GM18909 (cell line): ENCODE results near the gene SAMD1.

Experiments used
- ATAC-seq: cut with Tn5 transposase; IDR thresholded peaks from one replicate; pipeline ENCODE4 v1.9.1; 2021; ENCODE audit warnings: mild to moderate bottlenecking; ENCODE audit not compliant: unreplicated experiment, poor library complexity

The SAMD1 gene

DNA sequence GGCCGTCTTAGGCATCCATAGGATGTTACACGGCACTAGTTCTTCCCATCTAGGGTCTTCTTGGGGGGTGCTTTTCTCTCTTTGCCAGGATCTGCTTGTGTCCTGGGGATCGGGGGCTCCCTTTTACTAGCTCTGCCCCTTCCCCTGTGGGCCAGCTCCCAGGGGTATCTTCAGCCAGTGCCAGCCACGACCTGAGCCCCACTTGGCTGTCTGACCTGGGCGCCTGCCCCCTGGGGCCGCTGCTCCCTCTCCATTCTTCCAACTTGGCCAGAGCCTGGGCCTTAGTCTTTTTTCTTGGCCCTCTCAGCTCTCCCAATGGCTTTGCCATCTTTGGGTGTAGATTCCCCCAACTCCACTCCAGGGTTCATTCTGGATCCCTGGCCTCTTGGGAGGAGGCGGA, 23.9 kb upstream of the SAMD1 start:
- ATAC-seq = no peak

DNA sequence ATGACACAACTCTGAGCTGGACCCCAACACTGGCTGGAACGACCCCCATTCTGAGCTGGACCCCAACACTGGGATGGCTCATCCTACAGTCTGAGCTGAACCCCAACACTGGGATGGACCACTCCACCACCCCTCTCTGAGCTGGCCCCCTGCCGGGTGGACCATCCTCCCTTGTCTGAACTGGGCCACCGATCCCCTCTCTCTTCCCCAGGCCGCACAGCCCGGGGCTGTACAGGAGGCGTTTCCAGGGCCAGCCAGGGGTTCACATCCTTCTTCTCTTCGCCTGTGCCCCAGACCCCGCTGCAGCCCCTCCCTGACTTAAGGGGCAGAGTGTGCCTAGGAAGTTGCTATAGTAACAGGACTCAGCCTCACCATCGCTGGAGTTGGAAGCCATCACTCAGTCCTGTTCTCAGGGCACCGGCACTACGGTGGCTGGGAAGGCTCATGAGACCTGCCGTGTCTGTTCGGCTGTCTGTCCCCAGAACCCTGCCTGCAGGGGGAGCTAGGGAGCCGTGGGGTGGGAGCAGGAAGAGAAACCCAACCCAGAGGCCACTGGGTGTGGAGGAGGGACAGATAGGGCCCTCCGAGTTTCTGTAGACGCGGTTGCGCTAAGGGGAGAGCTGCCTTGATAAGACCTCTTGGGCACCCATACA, 23.3 kb upstream of the SAMD1 start:
- no peak for ATAC-seq

DNA sequence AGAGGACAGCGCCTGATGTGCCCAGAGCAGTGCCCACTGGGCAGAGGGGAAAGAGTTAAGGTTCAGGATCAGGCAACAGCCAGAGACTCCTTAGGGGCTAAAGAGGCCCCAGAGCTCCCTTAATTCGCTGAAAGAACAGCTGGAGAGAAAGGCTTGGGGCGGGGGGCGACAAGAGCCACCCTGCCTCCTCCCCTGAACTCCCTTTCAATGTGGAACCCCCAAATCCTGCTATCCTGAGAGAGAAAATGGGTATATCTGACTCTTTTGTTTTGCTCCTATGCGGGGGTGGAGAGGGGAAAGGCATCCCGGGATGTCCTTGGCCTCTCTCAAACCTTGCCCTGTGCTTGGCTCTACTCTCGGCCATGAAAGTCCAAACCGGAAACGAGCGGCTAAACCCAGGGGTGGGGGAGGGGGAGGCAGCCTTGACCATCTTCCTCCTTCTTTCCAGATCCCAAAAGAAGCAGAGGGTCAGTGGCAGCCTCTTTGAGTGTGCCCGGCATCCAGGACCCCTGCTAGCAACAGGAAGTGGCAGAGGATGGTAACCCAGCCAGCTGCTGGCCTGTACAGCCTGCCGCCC, 22.3 kb upstream of the SAMD1 start:
- no peak for ATAC-seq

DNA sequence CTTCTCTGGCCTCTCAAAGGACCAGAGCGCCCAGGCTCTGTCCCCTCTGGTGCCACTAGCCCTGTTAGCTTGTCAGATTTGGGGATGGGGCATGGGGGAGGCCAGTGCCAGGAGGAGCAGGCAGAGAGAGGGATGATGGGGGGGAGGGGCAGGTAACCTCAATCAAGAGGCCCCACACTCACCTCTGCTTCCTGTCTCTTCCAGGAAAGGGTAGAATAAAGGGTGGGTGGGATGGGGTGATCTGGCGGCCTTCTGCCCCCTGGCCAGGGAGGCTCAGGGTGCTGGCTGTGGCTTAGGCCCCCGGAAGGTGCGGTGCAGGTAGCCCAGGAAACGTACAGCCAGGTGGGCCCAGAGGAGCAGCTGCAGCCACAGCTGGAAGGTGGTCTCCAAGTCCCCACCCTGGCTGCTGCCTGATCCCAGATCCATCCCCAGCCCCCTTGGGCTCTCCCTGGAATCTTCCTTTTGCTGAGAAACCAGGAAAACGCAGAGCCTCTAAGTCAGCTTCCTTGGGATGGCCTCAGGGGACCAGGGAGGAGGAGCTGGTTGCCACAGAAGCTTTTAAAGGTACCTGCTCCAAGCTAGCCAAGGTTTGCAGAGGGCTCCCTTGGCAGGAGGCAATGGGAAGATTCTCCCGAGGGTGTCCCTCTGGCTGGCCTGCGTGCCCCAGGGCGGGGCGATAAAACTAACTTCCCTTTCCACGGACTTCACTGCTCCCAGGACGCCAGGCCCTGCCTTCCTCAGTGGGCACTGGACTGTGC, 21.7 kb upstream of the SAMD1 start:
- no peak for ATAC-seq

DNA sequence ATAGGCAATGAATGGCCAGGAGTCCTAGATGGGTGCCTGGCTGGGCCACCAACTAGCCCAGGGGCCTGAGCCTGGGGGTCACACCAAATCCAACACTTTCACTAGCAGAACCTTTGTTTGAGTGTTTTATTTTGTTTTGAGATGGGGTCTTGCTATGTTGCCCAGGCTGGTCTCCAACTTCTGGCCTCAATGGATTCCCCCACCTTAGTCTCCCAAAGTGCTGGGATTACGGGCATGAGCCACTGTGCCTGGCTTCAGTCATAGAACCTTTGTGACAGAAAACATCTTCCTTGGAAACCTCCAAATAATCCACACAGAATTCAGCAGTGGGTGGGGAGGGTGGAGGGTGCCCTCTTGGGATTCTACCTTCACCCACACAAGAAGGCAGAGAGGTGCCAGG, 20.9 kb upstream of the SAMD1 start:
- ATAC-seq = no peak

DNA sequence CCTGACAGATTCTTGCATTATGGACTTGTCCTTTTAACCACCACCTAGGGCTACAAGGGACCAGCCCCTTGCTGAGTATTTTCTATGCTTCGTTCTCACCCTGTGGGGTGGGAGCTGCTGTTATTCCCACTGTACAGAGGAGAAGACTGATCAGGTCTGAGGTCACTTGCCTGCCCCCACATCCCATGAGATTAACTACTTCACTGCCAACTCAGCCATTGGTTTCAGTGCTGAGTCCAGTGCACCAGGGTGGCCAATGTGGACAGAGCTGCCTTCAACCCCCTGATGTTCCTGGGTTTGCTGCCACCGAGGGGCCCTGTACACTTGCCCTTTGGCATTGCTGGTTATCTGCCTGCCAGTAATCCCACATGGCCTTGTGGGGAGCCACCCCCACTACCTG, 20.1 kb upstream of the SAMD1 start:
- ATAC-seq = no peak

DNA sequence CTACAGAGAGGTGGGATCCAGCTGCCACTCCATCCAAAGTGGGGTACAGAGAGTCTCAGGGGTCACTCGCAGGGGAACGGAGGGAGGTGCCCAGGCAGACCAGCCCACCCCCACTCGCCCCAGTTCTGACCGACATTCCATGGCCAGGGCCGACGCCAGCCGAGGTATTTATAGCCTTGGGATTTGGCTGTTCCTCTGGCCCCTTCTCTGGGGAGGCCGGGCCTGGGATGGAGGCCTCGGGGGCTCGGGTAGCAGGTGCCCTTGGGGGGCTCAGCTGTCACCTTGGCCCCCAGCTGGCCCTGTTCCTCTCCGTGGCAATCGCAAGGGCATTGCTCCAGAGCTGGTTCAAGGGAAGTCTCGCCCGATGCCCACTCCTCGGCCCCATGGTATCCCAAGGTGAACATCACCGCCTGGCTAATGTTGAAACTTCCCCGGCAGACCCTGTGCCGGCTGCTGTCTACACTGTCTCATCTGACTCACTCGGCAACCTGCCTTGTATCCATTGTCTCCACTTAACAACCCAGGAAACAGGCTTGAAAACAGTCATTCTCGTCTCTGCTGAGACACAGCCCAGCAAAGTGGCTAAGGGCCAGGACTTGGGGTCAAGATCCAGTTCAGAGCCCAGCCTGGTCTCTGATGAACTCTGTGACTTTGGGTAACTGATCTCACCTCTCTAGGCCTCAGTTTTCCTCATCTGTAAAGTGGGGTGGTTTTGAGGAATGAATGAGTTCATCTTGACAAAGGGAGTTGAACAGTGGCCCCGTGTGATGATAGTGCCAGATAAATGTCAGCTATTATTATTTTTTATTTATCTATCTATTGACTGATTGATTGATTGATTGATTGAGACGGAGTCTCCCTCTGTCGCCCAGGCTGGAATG, 17.3 kb upstream of the SAMD1 start:
- no peak for ATAC-seq

DNA sequence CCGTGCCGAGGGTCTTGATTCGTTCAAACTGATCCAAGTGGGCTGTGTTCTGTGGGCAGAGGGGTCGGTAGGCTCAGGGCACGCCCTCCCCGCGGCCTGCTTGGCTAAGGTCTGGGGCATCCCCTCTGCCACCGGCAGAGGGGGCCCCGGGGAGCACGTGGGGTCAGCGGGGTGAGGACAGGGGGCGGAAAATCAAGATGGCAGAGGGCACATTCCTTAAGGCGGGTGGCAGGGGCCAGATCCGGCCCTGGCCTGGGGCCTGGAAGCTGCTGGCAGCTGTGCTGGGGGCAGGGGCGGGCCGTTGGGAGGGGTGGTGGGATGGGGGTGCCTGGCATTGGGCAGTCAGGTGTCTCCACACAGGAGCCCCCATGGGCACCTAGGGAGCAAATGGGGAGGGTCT, 16.3 kb upstream of the SAMD1 start:
- ATAC-seq = no peak

DNA sequence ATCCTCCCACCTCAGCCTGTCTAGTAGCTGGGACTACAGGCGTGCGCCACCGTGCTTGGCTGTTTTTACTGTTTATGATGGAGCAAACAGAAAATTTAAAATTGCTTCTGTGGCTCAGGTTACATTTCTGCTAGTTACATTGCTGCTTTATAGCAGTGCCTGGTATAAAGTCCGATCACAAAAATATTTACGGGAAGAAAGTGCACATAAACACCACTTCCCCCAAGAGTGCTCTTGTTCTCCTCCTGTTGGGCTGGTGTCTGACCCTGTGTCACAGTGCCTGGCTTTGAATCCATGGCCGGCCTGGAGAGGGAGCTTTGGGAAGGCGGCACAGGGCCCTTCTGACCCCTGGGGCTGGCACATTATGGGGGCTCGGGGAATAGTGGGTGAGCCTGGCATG, 15.1 kb upstream of the SAMD1 start:
- no peak for ATAC-seq

DNA sequence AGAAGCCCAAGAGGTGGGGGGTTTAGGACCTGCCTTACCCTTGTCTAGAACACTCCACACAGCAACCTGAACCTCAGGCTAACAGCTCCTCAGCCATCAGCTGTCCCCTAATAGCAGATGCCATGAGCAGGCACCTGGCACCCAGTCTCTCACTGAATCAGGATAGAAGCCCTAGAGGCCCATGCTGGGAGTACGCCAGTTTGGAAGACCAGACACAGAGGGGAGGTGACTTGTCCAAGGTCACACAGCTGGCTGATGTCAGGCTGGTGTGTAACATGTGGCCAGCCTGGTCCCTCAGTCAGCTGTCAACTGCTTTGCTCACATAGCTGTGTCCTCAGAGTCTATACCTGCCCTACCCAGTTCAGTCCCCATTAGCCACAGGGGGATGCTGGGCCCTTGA, 12.8 kb upstream of the SAMD1 start:
- ATAC-seq = no peak

DNA sequence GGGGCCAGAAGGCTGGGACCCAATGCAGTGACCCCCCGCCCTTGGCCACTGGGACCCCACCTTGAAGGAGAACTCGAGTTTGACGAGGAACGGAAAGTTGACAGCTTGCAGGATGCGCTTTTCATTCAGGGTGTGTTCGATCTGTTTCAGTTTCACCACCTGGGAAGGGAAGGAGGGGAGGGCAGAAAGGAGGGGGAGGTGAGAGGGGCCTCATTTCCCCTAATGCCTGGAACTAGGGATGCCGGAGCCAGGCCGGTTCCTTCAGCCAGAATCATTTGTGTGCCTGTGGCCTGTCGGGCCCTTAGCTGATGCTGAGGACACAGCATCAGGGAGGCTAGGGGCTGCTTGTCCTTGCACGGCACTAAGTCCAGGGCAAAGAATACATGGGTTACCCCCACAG, 12.2 kb upstream of the SAMD1 start:
- no peak for ATAC-seq

DNA sequence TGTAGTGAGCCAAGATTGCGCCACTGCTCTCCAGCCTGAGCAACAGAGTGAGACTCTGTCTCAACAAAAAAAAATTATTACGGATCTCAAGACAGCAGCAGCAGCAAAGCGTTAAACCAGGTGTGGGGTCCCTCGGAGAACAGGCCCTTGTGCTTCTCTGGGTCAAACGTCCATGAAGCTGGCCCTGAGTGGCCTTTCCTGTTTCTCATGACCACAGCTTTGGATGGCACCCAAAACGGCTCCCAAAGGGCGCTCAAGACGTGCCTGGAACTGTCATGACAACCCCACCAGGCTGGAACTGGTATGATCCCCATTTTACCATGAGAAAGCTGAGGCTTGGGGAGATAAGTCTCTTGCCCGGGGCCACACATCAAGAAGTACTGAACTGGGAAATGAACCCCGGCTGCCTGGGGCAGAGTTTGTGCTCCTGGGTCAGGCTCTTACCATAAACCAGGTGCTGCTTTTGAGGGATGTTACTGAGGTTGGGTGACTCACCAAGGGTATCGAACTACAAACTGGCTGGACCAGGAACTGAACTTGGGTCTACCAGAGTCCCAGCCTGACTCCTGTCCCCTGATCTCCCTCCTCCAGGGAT, 11.6 kb upstream of the SAMD1 start:
- no peak for ATAC-seq

DNA sequence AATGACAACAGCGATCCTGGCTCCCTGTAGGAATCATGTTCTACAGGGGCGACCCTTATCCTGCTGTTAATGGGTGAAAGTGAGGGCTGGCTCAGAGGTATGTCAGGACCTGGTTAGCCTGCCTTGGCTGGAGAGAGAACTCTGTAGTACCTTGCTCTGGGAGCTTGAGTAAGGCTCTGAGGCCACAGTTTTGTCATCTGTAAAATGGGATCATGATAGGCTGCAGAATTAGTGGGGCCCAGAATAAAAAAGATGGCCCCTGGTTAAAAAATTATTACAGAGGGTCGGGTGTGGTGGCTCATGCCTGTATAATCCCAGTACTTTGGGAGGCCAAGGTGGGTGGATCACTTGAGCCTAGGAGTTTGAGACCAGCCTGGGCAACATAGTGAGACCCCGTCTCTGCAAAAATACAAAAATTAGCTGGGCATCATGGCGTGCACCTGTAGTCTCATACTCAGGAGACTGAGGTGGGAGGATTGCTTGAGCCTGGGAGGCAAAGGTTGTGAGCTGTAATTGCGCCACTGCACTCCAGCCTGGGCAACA, 10.5 kb upstream of the SAMD1 start:
- ATAC-seq = no peak

DNA sequence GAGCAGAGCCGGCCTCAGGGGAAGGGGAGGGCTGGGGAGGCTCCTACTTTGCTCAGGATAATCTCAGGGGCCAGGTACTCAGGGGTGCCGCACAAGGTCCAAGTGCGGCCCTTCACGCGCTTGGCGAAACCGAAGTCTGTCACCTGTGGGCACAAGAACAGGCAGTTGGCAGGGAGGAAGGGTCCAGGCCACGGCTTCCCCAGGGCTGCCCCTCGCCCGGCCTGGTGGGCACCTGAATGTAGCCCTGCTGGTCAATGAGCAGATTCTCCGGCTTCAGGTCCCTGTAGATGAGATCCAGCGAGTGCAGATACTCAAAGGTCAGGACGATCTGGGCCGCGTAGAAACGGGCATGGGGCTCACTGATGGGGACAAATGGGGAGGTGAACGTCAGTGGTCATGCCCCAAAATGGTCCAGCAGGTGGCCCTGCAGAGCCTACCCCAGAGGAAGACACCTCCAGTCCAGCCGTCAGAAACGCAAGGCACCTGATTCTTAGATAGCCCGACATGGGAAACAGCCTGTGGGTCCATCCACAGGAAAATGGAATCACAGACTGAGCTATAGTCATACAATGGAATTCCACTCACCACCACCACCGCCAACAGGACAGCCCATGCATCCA, 7.1 kb upstream of the SAMD1 start:
- ATAC-seq = no peak

DNA sequence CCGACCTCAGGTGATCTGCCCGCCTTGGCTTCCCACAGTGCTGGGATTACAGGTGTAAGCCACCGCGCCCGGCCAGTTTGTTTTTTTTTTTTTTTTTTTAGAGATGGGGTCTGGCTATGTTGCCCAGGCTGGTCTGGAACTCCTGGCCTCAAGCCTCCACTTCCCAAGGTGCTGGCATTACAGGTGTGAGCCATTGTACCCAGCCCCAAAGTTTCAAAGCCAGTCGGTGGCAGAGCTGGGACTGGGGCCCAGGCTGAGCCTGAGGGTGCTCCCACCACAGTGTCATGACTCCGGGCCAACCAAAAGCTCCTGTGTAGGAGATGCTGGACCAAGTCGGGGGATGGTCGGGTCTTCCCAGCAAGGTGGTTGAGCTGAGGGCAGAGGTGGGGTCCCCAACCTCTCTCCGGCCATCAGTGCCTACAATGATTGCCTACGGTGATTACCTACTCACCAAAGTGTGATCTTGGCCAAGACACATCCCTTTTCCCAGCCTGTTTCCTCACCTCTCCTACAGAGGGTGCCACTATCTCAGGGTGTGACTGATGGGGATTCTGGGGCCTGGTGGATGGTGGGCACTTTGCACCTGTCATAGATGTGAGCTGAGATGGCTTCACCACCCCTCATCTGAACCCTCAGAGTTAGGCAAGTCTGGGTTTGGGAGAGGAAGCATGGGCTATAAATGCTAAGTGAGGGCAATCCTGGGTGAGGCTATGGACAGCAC, 5.9 kb upstream of the SAMD1 start:
- ATAC-seq = no peak

DNA sequence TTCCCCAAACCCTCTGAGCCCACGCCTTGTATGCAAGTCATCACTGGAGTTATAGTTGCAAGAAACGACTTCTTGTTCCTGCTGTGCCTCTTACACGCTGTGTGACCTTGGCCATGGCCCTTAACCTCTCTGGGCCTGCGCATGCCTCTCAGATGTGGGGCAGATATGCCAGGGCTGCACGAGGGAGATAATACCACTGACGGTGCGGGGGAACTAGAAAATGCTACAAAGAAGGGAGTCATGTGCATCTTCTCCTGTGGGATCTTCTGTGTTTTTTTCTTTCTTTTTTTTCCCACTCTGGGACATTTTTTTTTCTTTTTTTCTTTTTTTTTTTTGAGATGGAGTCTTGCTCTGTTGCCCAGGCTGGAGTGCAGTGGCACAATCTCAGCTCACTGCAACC, 4.3 kb upstream of the SAMD1 start:
- no peak for ATAC-seq

DNA sequence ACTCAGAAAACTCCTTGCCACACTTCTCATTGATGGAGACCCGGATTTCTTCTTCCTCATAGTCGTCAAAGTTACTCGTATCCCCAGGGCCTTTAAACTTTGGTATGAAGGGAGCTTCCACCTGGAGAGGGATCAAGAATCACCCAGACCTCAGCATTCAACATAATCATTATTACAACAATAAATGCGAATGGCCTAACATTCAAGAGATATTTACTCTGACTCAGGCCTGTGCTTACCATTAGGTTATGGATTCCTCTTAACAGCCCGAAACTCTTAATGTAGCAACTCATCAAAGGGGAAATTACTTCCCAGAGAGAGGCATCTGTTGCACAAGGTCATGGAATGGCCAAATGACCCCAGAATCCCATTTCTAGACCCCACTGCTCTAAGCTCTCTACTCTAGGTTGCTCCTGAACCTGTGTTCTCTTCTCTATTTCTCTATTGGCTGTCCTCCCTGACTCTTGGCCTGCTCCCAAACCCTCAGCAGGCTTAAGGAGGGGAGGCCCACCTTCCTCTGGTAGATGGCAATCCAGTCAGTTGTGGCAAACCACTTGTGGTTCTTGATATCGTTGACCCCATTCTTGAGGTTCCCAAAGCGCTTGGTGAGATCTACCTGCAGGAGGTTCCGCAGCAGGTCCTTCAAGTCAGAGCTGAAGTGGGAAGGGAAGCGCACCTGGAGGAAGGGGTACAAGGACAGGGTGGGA, 2.7 kb upstream of the SAMD1 start:
- ATAC-seq = no peak

DNA sequence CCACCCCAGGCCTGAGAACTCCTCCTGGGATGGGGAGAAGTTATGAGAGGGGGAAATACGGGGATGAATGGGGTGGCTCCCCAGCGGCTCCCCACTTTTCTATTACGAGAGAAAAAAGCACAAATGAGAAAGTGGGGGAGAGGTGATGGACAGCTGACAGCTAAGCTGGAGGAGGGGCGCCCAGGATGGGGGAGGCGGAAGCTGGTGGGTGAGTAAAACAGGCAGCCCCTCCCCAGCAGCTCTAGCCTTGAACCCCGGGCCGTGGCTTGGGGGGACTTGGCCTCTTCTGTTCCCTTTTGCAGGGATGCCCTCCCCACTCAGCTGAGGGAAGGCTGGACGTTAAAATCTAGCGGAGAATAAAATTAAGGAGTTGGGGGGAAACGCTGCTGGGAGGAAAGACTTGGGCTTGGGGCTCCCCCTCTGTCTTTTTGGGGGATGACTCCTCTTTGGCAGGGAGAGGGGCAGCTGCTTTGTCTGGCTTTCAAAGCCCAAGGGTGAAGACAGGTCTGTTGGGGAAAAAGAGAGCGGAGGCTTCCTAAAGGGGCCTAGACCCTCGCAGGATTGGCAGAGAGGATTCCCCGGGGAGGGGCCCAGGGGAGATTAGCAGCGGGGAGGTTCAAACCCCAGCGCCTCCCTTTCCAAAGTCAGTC, 1.4 kb upstream of the SAMD1 start:
- ATAC-seq = peak; percentile 22
